A549 (cell line): ENCODE data around the gene HLTF.

Experiments
- GATA3 ChIP-seq: IDR thresholded peaks from 2 replicates; pipeline ENCODE4 v1.6.1; 2012; ENCODE audit warnings: borderline replicate concordance
- ZC3H11A ChIP-seq: fragments of 450-650 bp; IDR thresholded peaks from 2 replicates; pipeline ENCODE4 v1.6.1; 2014; ENCODE audit warnings: antibody characterized with exemption, mild to moderate bottlenecking
- TF ChIP-seq, protein P1 (sequence below): fragments of >200 bp; sonication (Bioruptor Twin); formaldehyde crosslinking; IDR thresholded peaks from 3 replicates; pipeline ENCODE4 v1.5.1; 2016

DNA sequence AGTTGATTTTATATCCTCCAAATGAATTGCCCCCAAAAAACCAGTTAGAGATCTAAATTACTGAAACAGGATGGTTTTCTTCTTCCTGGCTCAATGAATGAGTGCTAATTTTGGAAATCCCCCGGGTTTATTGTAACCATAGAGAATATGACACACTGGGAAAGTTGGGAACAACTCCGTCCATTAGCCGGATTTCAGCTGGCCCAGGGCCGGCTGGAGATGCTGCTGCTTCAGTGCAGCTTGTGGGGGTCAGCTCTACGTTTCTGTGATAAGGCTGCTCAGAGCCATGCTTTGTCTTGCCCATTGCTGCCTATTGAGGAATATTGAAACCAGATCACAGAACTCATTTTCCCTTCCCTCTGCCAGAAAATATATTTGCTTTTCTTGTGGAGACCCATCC lies 74.7 kb downstream of the HLTF start:
- TF ChIP-seq, protein P1, sequence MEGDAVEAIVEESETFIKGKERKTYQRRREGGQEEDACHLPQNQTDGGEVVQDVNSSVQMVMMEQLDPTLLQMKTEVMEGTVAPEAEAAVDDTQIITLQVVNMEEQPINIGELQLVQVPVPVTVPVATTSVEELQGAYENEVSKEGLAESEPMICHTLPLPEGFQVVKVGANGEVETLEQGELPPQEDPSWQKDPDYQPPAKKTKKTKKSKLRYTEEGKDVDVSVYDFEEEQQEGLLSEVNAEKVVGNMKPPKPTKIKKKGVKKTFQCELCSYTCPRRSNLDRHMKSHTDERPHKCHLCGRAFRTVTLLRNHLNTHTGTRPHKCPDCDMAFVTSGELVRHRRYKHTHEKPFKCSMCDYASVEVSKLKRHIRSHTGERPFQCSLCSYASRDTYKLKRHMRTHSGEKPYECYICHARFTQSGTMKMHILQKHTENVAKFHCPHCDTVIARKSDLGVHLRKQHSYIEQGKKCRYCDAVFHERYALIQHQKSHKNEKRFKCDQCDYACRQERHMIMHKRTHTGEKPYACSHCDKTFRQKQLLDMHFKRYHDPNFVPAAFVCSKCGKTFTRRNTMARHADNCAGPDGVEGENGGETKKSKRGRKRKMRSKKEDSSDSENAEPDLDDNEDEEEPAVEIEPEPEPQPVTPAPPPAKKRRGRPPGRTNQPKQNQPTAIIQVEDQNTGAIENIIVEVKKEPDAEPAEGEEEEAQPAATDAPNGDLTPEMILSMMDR, result no peak
- no peak for TF ChIP-seq ZC3H11A
- TF ChIP-seq GATA3, result no peak
